ENCODE data around the gene INTS3.

INTS3 gene

DNA sequence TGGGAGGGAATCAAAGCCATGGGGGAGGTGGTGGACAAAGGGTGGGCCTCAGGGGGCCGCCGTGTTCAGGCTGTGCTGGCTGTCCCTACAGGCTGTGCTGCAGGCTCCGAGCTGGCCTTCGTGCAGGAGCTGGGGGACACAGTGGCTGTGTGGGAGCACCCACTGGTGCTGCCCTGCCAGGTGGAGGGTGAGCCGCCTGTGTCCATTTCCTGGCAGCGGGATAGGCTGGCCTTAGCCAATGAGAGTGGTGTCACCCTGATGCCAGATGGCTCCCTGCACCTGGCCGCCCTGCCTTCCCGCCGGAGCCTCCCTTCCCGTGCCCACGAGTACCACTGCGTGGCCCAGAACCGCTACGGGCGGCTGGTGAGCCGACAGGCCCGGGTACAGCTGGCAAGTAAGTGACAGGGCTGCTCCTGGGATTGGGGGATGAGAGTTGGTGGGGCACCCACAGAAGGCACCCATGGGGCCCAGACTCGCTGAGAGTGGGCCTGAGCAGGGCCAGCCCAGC lies 67.5 kb downstream of the INTS3 start:
- no peak overlapping the region for H3K4me3 ChIP-seq (ENCODE audit: low read length)
- TF ChIP-seq CTCF (conservative IDR thresholded peaks at IDR 0.05; ENCODE audit: low read depth, low read length) = no peak
- DNase-seq (ENCODE audit: low read depth) = no peak

- TF ChIP-seq CTCF (conservative IDR thresholded peaks at IDR 0.05; ENCODE audit: low read depth, low read length) = no peak
- no peak overlapping the region for H3K4me3 ChIP-seq (ENCODE audit: low read length)
- no peak for DNase-seq (ENCODE audit: low read depth)
These were observed 68.3 kb downstream of the INTS3 start for GRCh38 chr1:153795934-153796785.

DNA sequence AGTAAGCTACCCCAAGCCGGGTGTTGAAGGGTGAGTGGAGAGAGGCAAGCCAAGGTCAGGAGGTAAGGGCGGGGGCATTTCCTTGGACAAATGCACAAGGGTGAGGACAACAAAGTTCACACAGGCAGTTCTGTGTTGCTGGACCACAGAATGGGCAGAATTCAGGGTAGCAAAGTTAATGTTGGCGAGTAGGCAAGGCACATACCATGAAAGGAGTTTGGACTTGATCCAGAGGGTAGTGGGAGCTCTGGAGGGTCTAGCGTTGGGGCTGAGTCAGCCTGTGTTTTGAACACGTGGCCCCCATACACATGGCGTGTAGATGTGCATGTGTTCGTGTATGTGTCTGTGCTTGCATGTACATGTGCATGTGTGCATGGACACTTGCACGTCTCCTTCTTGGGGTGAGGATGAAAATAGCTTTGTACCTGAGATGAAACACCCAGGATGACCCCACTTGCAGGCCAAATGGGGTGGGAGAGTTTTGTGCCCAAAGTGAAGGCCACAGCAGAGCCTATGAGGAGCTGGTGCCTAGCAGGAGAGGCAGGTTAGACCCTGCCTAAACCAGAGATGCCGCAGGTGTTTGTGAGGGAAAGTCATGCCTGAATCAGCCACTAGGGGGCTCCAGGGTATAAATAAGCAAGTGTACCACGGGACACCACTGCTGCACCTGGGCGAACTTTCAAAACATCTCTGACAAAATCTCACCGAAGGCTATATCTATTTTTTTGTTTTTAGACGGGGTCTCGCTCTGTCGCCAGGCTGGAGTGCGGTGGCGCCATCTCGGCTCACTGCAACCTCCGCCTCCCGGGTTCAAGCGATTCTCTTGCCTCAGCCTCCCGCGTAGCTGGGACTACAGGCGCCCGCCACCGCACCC lies 69.2 kb downstream of the INTS3 start:
- no peak for DNase-seq (ENCODE audit: low read depth)
- no peak overlapping the region for H3K4me3 ChIP-seq (ENCODE audit: low read length)
- TF ChIP-seq CTCF (conservative IDR thresholded peaks at IDR 0.05; ENCODE audit: low read depth, low read length) = peak; percentile 90

- no peak for DNase-seq (ENCODE audit: low read depth)
- no peak for TF ChIP-seq CTCF (conservative IDR thresholded peaks at IDR 0.05; ENCODE audit: low read depth, low read length)
- H3K4me3 ChIP-seq (ENCODE audit: low read length) = no peak overlapping the region
These were observed 70.6 kb downstream of the INTS3 start for GRCh38 chr1:153798468-153798780.

DNA sequence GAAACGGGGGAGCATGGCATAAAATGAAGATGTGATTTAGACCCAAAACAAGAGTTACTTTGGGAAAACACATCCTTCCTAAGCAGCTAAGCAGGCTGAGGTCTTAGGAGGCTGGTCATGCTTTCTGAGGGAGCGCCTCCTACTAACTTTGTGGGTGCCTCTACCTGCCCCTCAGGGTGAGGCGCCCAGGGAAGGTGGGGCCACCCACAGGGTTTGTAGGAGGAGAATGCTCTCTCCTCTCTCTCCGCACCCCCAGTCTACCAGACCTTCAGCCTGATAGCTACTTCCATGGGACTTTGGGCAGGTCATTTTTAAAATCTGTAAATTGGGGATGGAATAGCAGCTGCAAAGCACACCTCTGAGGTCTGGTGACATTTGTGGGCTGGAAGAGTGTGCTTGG lies 71.2 kb downstream of the INTS3 start:
- no peak for TF ChIP-seq CTCF (conservative IDR thresholded peaks at IDR 0.05; ENCODE audit: low read depth, low read length)
- no peak for DNase-seq (ENCODE audit: low read depth)
- no peak overlapping the region for H3K4me3 ChIP-seq (ENCODE audit: low read length)

GRCh38 chr1:153799566-153800465 lies 72.0 kb downstream of the INTS3 start:
- no peak overlapping the region for H3K4me3 ChIP-seq (ENCODE audit: low read length)
- no peak for DNase-seq (ENCODE audit: low read depth)
- no peak for TF ChIP-seq CTCF (conservative IDR thresholded peaks at IDR 0.05; ENCODE audit: low read depth, low read length)

Measured in retinal pigment epithelial cell (primary cell).